ENCODE measurements around the gene PAX8. TPM values are rescaled to one million over a fixed set of nuclear protein-coding genes. Genes with fewer than 3 reads are reported as not detected.

PAX8 gene
- total RNA-seq, 1 donor from 2014 or later, result 2.9 TPM

DNA sequence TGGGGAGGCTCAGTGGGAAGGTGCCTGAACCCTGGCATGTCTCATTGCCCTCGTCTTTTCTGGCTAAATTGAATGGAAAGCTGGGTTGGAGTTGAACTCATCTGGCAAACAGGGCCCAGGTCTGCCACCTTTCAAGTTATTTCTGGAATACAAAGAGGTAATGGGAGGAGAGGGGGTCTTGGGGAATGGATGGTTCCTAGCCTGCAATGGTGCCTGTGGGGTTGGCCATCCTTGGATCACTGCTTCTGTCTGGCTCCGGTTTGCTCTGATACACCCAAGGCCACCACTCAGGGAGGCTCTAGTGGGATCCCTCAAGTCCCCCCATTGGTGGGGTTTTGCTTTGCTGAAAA, 59.7 kb downstream of the PAX8 start:
- Mint-ChIP-seq H3K4me1 (peaks cover 64% of the 10 kb centered on the region), H3K4me3 (no peak overlapping the region), H3K27ac (no peak overlapping the region), H3K36me3 (peaks cover 5% of the 10 kb centered on the region), H3K9me3 (peaks cover 12% of the 10 kb centered on the region), H3K27me3 (ENCODE audit: insufficient read depth, low read depth) (peaks cover 16% of the 10 kb centered on the region)
- Histone ChIP-seq H3F3A (ENCODE audit: low read depth) (no peaks in the 10 kb centered on the region), H3K27ac (no peak overlapping the region), H3K4me1 (peaks cover 5% of the 10 kb centered on the region), H3K9ac (no peak overlapping the region), H3K9me3 (ENCODE audit: low read depth) (no peaks in the 10 kb centered on the region), H4K20me1 (ENCODE audit: low read depth) (no peaks in the 10 kb centered on the region), H3K4me3 (no peak overlapping the region), H3K27me3 (no peaks in the 10 kb centered on the region), H3K79me2 (ENCODE audit: low read depth) (no peaks in the 10 kb centered on the region), H2AFZ (replicated peaks) (no peak overlapping the region), H3K4me2 (no peak overlapping the region), H3K36me3 (no peaks in the 10 kb centered on the region)
- no peak for DNase-seq (ENCODE audit: low spot score)
- TF ChIP-seq, protein P1, sequence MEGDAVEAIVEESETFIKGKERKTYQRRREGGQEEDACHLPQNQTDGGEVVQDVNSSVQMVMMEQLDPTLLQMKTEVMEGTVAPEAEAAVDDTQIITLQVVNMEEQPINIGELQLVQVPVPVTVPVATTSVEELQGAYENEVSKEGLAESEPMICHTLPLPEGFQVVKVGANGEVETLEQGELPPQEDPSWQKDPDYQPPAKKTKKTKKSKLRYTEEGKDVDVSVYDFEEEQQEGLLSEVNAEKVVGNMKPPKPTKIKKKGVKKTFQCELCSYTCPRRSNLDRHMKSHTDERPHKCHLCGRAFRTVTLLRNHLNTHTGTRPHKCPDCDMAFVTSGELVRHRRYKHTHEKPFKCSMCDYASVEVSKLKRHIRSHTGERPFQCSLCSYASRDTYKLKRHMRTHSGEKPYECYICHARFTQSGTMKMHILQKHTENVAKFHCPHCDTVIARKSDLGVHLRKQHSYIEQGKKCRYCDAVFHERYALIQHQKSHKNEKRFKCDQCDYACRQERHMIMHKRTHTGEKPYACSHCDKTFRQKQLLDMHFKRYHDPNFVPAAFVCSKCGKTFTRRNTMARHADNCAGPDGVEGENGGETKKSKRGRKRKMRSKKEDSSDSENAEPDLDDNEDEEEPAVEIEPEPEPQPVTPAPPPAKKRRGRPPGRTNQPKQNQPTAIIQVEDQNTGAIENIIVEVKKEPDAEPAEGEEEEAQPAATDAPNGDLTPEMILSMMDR (IDR thresholded peaks at IDR 0.05), result no peak
- TF ChIP-seq EZH2phosphoT487 (IDR thresholded peaks at IDR 0.05), result no peak
- TF ChIP-seq EZH2 (IDR thresholded peaks at IDR 0.05), result no peak

DNA sequence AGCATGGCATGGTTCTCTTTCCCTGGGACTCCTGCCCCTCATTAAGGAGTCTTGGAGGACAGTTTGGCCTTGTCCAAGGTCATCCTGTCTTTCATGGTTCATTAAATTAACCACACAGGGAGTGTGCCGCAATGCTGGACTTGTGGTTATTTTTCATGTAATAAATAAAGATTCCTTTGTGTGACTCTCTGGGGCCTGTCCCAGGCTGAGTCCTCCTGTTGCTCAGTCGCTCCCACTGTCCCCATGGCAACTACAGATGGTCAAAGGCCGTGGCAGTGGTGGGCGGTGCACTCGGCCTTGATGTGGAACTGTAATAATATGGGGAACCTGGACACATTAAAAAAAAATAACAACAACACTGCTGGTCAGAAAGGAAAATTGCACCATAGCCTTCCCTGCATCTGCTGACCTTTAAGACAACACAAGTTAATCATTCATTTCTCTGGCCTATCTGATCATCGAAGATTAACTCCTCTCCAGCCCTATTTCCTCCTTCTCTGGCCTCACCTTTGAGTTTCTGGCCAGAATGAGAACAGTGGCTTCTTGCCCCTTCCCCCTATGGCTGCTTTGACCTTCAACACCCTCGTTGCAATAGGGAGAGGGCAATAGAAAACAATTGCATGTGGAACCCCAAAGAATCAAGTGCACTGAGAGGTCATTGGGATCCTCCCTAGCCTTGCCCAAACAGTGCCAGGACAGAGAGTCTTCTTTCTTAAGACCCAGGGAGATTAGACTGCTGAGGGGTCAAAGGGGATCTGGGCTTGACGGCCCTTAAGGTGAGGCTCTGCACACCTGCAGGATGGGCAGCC, 60.2 kb downstream of the PAX8 start:
- TF ChIP-seq EZH2 (IDR thresholded peaks at IDR 0.05) (no peak), EZH2phosphoT487 (IDR thresholded peaks at IDR 0.05) (no peak)
- TF ChIP-seq, protein P1 (IDR thresholded peaks at IDR 0.05), result no peak
- Histone ChIP-seq H3K27me3 (no peaks in the 10 kb centered on the region), H3K4me1 (peaks cover 5% of the 10 kb centered on the region), H3K36me3 (no peaks in the 10 kb centered on the region), H2AFZ (replicated peaks) (no peak overlapping the region), H3K27ac (no peak overlapping the region), H3K4me2 (no peak overlapping the region), H3K4me3 (no peak overlapping the region), H3K9me3 (ENCODE audit: low read depth) (no peaks in the 10 kb centered on the region), H3K9ac (no peak overlapping the region), H3F3A (ENCODE audit: low read depth) (no peaks in the 10 kb centered on the region), H3K79me2 (ENCODE audit: low read depth) (no peaks in the 10 kb centered on the region), H4K20me1 (ENCODE audit: low read depth) (no peaks in the 10 kb centered on the region)
- Mint-ChIP-seq H3K4me1 (peaks cover 67% of the 10 kb centered on the region), H3K27me3 (ENCODE audit: insufficient read depth, low read depth) (peaks cover 16% of the 10 kb centered on the region), H3K27ac (peak overlapping the region; percentile 19), H3K4me3 (peak overlapping the region; percentile 62), H3K36me3 (peaks cover 5% of the 10 kb centered on the region), H3K9me3 (peaks cover 12% of the 10 kb centered on the region)
- no peak for DNase-seq (ENCODE audit: low spot score)

DNA sequence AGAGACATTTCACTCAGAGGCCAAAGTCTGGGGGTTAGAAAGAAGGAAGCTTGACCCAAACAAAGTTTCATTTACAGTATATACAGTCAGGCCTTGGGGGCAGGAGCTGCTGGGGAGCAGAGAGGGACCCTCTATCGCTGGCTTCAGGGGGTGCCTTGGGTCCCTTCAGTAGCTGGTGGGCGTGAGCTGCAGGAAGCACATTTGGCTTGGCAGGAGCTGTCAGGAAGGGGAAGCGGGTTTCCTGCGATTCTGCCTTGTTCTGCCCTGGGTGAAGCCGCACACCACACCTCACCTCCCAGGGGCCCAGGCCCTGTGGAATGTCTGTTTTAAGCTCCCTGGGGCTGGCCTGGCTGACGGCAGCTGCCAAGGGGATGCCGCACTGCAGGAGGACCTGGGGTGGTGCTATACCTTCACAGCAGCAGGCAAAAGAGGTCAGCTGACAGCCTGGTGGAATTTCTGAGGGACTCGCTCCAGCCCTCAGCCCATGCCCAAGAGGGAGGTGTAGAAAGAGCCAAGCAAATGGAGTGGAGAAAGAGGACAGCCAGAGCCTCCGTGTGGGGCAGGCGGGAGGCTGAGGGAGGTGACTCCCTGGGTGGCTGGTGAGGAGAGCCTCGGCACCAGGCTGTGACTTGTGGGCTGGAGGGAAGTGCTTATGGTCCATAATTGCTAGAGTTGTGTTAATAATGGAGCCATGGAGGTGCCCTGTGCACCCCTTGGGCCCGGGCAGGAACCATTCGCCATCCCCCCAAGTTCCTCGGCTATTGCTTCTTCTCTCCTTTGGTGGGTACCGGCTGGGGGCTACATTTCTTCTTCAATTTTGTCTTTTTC, 61.1 kb downstream of the PAX8 start:
- Mint-ChIP-seq H3K36me3 (peaks cover 5% of the 10 kb centered on the region), H3K9me3 (peaks cover 12% of the 10 kb centered on the region), H3K4me1 (peaks cover 76% of the 10 kb centered on the region), H3K4me3 (no peak overlapping the region), H3K27ac (peak overlapping the region; percentile 88), H3K27me3 (ENCODE audit: insufficient read depth, low read depth) (peaks cover 16% of the 10 kb centered on the region)
- H2AFZ ChIP-seq (replicated peaks), result no peak overlapping the region
- H3K4me2 ChIP-seq, result no peak overlapping the region
- no peak overlapping the region for H3K4me3 ChIP-seq
- H3K4me1 ChIP-seq, result peaks cover 7% of the 10 kb centered on the region
- TF ChIP-seq, protein P1 (IDR thresholded peaks at IDR 0.05), result no peak
- TF ChIP-seq EZH2 (IDR thresholded peaks at IDR 0.05), result no peak
- TF ChIP-seq EZH2phosphoT487 (IDR thresholded peaks at IDR 0.05), result no peak
- peak; percentile 33 for DNase-seq (ENCODE audit: low spot score)
- H3K27ac ChIP-seq, result no peak overlapping the region
- no peaks in the 10 kb centered on the region for H3K36me3 ChIP-seq
- H3F3A ChIP-seq (ENCODE audit: low read depth), result no peaks in the 10 kb centered on the region
- H3K9ac ChIP-seq, result no peak overlapping the region
- no peaks in the 10 kb centered on the region for H3K27me3 ChIP-seq
- H3K79me2 ChIP-seq (ENCODE audit: low read depth), result no peaks in the 10 kb centered on the region
- no peaks in the 10 kb centered on the region for H3K9me3 ChIP-seq (ENCODE audit: low read depth)
- no peaks in the 10 kb centered on the region for H4K20me1 ChIP-seq (ENCODE audit: low read depth)
